H7 (cell line): ENCODE data around the gene GRIK4. TPM values are rescaled to one million over a fixed set of nuclear protein-coding genes. Genes with fewer than 3 reads are reported as not detected.
A peak's percentile ranks its signal among the peaks of the same experiment; 100 is the strongest.
"Not testable (repeated sequence)": the region's sequence is repeated elsewhere in the genome, so short reads cannot be mapped to it uniquely, and the experiment has no call there.

Experiments
- DNase-seq: peaks from one replicate; pipeline ENCODE4 v3.0.0; 2012
- H3K27me3 ChIP-seq: 2 replicates; pipeline ENCODE4 v1.6.0; 2011; ENCODE audit warnings: mild to moderate bottlenecking, low read length; ENCODE audit not compliant: control insufficient read depth, insufficient read depth
- H3K36me3 ChIP-seq: replicated peaks from 2 replicates; pipeline ENCODE4 v1.5.1; 2011; ENCODE audit warnings: low read length; ENCODE audit not compliant: control insufficient read depth, insufficient read depth
- H3K4me3 ChIP-seq: 2 replicates; pipeline ENCODE4 v1.5.1; 2011; ENCODE audit warnings: low read depth, mild to moderate bottlenecking, control low read depth, low read length, moderate library complexity; ENCODE audit not compliant: insufficient read depth
- total RNA-seq: library from RNA; depleted of rRNA; stranded (reverse); fragments of >200 nt; shearing (Covaris generic); gene quantifications from 2 replicates; pipeline ENCODE4 v1.2.3, GENCODE V29; 2014

GRIK4 gene
- total RNA-seq, 1 experiment from 2014 or later: 1.0 TPM

DNA sequence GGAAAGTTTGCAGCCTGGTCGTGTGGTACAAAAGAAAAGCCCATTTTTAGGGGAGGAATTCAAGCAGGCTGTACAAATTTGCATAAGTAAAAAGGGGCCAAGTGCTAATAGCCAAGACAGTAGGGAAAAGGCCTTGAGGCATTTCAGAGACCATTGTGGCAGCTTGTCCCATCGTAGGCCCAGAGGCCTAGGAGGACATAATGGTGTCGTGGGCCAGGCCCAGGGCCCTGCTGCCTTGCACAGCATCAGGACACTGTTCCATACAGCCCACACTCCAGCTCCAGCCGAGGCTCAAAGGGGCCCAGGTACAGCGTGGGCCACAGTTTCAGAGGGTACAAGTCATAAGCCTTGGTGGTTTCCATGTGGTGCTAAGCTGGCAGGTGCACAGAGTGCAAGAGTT, 106.9 kb downstream of the GRIK4 start:
- H3K36me3 ChIP-seq: no peaks in the 10 kb centered on the region; the same call in 1 of the 2 replicates
- DNase-seq: no peak
- no peaks in the 10 kb centered on the region for H3K27me3 ChIP-seq
- no peak overlapping the region for H3K4me3 ChIP-seq

DNA sequence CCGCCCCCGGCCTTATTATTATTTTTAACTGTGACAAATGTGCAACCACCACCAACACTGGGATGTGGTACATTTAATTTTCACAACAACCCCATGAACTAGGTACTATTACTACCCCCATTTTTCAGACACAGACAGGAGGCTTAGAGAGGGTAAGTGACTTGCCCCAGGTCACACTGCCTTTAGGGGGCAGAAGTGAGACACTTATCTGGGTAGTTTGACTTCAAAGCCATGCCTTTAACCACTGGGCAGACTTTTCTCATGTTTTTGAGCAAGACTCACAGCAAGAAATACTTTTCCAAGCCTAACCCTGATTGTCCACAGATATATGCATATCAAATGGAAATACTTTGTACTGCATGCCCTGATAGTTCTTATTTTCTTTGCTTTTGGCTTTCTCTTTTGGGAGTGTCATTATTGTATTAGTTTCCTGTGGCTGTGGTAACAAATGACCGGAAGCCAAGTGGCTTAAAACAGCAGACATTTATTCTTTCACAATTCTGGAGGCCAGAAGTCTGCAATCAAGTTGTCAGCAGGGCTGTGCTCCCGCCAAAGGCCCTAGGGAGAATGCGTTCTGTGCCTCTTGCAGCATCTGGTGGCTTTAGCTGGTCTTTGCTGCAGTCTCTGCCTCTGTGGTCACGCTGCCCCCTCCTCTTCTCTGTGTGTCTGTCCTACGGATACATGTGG, 110.8 kb downstream of the GRIK4 start:
- no peaks in the 10 kb centered on the region for H3K27me3 ChIP-seq
- DNase-seq: no peak
- no peak overlapping the region for H3K4me3 ChIP-seq
- no peaks in the 10 kb centered on the region; the same call in 1 of the 2 replicates for H3K36me3 ChIP-seq

GRCh38 chr11:120624992-120625391, 113.4 kb downstream of the GRIK4 start:
- not testable (repeated sequence) for DNase-seq, H3K4me3 ChIP-seq, H3K27me3 ChIP-seq, H3K36me3 ChIP-seq

DNA sequence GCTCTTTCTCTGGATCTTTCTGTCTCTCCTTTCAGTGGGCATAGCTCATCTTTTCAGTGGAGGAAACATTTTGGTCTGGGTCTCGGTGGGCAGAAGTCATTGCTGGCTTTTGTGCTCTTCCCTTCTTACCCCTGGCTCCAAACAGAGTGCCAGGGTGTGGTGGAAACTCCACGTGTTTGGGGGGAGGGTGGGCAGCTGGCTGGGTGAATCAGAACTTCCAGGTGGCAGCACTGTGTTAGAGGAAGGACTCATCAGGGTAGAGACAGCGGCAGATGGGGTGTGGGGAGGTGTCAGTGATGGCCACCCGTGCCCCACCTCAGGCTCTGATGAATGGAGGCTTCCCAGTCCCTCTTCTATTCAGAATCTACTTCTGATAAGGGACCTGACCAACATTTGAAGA, 114.0 kb downstream of the GRIK4 start:
- H3K36me3 ChIP-seq: no peaks in the 10 kb centered on the region
- no peak for DNase-seq

DNA sequence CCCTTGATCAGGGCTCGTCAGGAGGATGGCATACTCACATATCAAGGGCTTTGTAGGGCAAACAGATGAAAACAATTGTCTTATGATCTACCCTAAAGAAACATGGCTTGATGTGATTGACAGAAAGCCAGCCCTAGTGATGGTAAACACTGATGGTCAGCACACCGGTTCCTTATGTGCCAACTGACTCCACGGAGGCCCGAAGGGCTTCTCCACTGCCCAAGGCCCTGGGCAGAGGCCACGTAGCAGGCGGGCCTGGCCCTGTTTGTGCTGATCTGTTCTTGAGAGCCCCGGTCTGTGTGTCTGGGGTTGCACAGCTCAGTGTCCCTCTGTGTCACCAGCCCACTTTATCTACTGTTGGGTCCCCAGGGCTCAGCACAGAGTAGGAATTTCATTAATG, 115.2 kb downstream of the GRIK4 start:
- Histone ChIP-seq H3K27me3 (no peaks in the 10 kb centered on the region), H3K36me3 (no peaks in the 10 kb centered on the region), H3K4me3 (no peak overlapping the region)
- DNase-seq: no peak

More for the DNA sequence above, 114.0 kb downstream of the GRIK4 start:
- H3K27me3 ChIP-seq: no peaks in the 10 kb centered on the region
- H3K4me3 ChIP-seq: no peak overlapping the region

DNA sequence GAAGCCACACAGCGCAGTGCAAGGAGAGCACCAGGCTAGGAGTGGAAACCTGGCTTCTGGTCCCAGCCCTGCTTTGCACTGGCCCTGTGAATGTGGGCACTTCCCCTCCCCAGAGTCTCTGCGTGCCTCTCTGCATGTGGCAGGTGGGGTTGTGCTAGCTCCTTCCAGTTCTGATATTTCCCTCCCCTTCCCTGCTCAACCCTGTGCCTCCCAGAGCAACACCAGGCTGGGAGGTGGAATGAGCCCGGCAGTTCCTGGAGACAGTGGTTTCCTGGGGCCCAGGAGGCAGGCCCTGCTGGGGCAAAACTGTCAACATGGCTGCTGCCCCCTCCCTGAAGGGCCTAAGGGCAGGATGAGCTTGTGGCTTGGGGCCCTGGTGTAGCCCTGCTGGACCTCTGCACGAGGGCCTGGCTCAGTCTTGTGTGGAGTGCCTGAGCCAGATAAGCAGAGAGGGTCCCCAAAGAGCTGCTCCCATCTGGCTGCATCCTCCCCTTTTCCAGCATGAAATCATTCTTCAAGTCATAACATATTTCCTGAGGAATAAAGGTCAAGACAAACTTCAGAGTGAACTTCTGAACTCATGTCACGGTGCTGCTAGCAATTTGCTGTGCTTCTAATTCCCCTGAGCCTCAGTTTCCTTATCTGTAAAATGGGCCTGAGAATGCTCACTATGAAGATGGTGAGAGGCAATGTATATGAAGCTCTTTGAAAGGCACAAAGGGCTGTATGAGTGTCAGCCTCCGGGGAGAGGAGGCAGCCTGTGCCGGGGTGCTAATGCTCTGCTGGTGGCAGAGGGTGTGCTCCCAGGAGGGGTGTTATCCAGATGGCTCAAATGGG, 116.0 kb downstream of the GRIK4 start:
- no peak for DNase-seq
- Histone ChIP-seq H3K36me3 (no peaks in the 10 kb centered on the region), H3K4me3 (no peak overlapping the region)

DNA sequence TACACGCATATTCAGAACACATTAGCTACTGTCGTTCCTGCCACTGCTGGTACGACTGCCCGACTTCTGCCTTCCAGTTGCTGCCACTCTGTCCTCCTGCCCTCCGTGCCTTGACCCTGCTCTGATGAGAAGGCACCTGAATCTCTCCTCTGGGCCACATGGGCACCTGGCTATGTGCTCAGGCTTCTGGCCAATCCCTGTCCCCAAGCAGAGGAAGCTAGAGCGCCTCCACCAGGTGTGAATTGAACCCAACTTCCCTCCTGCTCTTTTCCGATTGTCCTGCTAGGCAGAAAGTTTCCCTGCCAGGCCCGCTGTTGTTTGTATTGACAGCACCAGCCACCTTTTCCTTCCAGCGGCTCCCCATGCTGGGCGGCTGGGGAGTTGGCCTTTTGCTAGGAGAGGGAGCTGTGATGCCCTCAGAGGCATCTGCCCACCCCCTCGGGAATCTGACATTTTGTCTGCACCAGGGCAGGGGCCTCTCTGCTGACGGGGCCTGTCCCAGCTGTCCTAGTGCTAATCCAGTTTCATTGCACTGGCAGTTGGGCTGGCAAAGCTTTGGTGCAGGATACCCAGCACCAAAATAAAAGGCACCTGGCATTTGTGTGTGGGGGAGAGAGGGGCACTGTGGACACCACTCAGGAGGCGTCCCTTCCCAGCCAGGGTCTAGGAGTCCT, 118.0 kb downstream of the GRIK4 start:
- H3K4me3 ChIP-seq: no peak overlapping the region
- DNase-seq: peak; percentile 78
- peaks cover 3% of the 10 kb centered on the region; the same call in 1 of the 2 replicates for H3K27me3 ChIP-seq
- H3K36me3 ChIP-seq: no peaks in the 10 kb centered on the region

More for the DNA sequence above, 116.0 kb downstream of the GRIK4 start:
- no peaks in the 10 kb centered on the region for H3K27me3 ChIP-seq

GRCh38 chr11:120630122-120630521, 118.6 kb downstream of the GRIK4 start:
- Histone ChIP-seq H3K27me3 (peaks cover 3% of the 10 kb centered on the region; the same call in 1 of the 2 replicates), H3K36me3 (no peaks in the 10 kb centered on the region), H3K4me3 (no peak overlapping the region)
- DNase-seq: no peak

- peak; percentile 65 for DNase-seq
- no peaks in the 10 kb centered on the region for H3K36me3 ChIP-seq
- no peak overlapping the region for H3K4me3 ChIP-seq
- H3K27me3 ChIP-seq: peaks cover 3% of the 10 kb centered on the region; the same call in 1 of the 2 replicates
These were observed 121.0 kb downstream of the GRIK4 start for GRCh38 chr11:120632579-120632978.

GRCh38 chr11:120633616-120634393, 122.3 kb downstream of the GRIK4 start:
- Histone ChIP-seq H3K27me3 (peaks cover 3% of the 10 kb centered on the region; the same call in 1 of the 2 replicates), H3K36me3 (no peaks in the 10 kb centered on the region), H3K4me3 (no peak overlapping the region)
- no peak for DNase-seq

GRCh38 chr11:120634706-120635105, 123.2 kb downstream of the GRIK4 start:
- DNase-seq: no peak
- H3K36me3 ChIP-seq: no peaks in the 10 kb centered on the region
- no peak overlapping the region for H3K4me3 ChIP-seq
- peaks cover 3% of the 10 kb centered on the region; the same call in 1 of the 2 replicates for H3K27me3 ChIP-seq

- Histone ChIP-seq H3K36me3 (no peaks in the 10 kb centered on the region), H3K27me3 (peaks cover 3% of the 10 kb centered on the region; the same call in 1 of the 2 replicates), H3K4me3 (no peak overlapping the region)
- DNase-seq: no peak
These were observed 123.7 kb downstream of the GRIK4 start for GRCh38 chr11:120635136-120635810.

GRCh38 chr11:120637131-120637530, 125.6 kb downstream of the GRIK4 start:
- DNase-seq: no peak
- Histone ChIP-seq H3K36me3 (no peaks in the 10 kb centered on the region), H3K4me3 (no peak overlapping the region), H3K27me3 (peaks cover 12% of the 10 kb centered on the region; the same call in 1 of the 2 replicates)
